ENCODE measurements around the gene EXOC8.
"Not testable (repeated sequence)": the region's sequence is repeated elsewhere in the genome, so short reads cannot be mapped to it uniquely, and the experiment has no call there.

Gene EXOC8

DNA sequence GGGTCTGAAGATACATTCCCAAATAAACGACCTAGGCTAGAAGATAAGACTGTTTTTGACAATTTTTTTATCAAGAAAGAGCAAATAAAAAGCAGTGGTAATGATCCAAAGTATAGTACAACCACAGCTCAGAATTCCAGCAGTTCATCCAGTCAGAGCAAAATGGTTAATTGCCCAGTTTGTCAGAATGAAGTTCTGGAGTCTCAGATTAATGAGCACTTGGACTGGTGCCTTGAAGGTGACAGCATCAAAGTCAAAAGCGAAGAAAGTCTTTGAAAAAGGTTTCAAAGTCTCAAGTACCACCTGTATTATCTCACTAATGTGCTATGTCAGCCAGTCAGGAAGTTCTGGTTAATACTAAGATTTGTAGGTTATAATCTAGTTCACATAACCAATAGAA, 15.4 kb upstream of the EXOC8 start:
- DNase-seq (ENCODE audit: low spot score), result no peak
- TF ChIP-seq, protein P1, sequence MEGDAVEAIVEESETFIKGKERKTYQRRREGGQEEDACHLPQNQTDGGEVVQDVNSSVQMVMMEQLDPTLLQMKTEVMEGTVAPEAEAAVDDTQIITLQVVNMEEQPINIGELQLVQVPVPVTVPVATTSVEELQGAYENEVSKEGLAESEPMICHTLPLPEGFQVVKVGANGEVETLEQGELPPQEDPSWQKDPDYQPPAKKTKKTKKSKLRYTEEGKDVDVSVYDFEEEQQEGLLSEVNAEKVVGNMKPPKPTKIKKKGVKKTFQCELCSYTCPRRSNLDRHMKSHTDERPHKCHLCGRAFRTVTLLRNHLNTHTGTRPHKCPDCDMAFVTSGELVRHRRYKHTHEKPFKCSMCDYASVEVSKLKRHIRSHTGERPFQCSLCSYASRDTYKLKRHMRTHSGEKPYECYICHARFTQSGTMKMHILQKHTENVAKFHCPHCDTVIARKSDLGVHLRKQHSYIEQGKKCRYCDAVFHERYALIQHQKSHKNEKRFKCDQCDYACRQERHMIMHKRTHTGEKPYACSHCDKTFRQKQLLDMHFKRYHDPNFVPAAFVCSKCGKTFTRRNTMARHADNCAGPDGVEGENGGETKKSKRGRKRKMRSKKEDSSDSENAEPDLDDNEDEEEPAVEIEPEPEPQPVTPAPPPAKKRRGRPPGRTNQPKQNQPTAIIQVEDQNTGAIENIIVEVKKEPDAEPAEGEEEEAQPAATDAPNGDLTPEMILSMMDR (IDR thresholded peaks at IDR 0.05; ENCODE audit: extremely low read depth, missing control alignments), result no peak

DNA sequence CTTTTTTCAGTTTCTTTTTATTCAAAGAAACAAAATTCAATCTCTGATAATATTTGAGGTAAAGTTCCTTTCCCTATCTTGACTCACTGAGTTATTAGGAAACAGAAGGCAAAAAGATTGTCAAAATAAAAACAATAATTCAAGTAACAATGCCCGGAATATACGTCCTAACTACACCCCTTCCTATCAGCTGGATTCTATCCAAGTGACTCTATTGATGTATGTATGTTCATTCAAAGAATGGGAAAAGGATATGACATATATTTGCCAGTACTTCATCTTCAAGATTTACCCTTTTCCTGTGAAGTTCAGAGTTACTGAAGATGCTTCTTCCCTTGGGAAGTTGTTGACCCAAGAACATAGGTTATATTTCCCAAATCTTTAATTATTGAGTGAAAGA, 14.2 kb upstream of the EXOC8 start:
- DNase-seq (ENCODE audit: low spot score), result no peak
- TF ChIP-seq, protein P1 (IDR thresholded peaks at IDR 0.05; ENCODE audit: extremely low read depth, missing control alignments), result no peak

DNA sequence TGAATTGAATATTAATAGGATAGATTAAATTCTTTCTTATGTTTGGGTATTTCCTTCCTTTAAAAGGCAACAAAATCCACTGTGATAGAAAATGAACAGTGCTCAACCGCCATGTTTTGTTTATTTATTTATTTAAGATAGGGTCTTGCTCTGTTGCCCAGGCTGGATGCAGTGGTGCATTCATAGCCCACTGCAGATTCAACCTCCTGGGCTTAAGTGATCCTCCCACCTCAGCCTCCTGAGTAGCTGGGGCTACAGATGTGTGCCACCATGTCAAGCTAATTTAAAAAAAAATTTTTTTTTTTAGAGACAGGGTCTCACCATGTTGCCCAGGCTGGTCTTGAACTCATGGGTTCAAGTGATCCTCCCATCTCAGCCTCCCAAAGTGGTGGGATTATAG, 11.2 kb upstream of the EXOC8 start:
- not testable (repeated sequence) for DNase-seq (ENCODE audit: low spot score)

DNA sequence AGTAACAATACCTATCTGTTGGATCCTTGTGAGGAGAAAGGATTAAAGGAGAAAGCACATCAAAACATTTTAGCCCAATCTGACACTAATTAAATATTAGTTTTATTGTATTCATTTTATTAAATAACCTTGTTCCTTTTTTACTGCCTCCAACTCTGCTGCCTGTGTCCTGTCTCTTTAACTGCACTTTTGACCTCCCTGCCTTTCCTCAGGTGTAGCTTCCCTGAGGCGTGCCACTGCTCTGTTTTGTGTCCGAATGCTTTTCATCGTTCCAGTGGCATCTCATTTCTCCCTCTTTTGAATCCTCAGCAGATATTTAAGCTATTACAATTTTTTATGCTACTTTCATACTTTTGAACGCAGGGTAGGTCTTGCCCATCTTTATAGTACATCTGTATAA, 10.8 kb upstream of the EXOC8 start:
- DNase-seq (ENCODE audit: low spot score), result no peak

DNA sequence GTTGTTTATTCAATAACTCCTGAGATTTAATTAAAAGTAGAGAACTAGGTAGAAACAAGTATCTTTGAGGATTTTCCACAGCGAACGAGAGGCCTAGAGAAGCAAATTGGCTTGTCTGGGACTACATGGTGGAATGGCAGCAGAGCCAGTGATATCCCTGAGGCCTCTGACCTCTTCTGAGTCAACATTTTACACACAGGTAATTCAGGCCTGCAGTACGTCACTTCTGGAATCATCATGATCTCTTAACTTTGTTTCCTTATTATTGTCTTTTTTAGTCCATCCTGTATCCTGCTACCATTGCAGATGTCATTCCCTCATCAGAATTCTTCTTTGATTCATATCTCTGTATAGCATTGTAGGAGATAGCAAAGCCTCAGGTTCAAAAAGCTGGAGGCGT, 10.3 kb upstream of the EXOC8 start:
- TF ChIP-seq, protein P1 (IDR thresholded peaks at IDR 0.05; ENCODE audit: extremely low read depth, missing control alignments), result no peak
- DNase-seq (ENCODE audit: low spot score), result no peak

More for the DNA sequence above, 10.8 kb upstream of the EXOC8 start:
- TF ChIP-seq, protein P1 (IDR thresholded peaks at IDR 0.05; ENCODE audit: extremely low read depth, missing control alignments), result no peak

DNA sequence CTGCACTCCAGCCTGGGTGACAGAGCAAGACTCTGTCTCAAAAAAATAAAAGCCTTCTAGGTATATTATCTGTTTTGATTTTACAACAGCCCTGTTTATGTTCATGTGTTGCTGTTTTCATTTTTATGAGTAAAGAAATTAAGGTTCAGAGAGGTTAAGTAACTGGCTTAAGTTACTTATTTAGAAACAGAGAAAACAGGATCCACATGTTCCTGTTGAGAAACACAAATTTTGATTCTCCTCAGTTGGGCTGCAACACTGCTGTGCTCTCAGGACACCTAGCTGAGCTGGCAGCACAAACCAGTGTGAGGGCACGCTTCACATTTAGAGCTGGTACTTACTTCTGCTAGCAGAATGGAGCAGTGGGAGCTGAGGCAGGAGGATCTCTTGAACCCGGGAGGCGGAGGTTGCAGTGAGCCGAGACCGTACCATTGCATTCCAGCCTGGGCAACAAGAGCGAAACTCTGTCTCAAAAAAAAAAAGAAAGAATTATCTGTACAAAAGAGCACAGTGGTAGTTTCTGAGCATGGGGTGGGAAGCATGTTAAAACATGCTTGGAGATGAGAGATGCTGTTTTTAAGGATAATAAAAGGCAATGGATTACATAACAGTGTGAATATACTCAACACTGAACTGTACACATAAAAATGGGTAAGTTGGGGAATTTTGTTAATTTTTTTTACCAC, 2.8 kb upstream of the EXOC8 start:
- TF ChIP-seq, protein P1 (IDR thresholded peaks at IDR 0.05; ENCODE audit: extremely low read depth, missing control alignments), result no peak
- DNase-seq (ENCODE audit: low spot score), result no peak

DNA sequence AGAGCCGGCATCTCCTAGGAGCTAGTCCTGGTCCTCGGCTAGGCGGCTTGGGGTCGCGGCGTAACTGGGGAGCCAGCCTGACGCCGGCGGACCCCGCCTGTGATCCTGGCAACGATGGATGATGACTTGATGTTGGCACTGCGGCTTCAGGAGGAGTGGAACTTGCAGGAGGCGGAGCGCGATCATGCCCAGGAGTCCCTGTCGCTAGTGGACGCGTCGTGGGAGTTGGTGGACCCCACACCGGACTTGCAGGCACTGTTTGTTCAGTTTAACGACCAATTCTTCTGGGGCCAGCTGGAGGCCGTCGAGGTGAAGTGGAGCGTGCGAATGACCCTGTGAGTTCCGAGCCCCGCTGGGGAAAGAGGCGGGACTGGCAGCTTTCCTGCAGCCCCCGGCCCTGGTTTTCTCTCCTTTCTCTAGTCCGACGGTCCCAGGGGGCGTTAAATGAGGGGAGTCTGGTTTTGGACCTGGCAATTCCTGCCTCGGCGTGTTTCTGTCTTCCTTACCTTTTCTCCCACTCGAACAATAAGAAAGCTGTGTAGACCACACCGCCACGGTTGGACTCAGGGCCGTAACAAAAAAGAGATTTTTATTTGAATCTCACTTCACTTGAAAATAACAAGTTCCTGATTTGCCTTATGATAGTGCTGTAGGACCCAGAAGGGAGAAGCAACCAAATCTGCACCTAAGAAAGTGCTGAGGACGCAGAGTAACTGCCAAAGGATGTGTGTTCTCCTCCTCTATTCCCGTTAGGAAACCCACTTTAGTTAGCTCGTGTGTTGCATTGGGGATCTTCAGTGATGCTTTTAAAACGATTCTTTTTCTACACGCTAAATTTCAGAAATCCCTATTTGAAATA, 847 bp upstream of the EXOC8 start, which contains the start of gene SPRTN:
Gene SPRTN, plus strand, starts transcription at position 24 of the 859 bp plus-strand sequence. Its CDS starts 91 bp downstream, at position 115.
- DNase-seq (ENCODE audit: low spot score), result peak; percentile 27
- TF ChIP-seq, protein P1 (IDR thresholded peaks at IDR 0.05; ENCODE audit: extremely low read depth, missing control alignments), result no peak

Data from GM20000 (cell line).